SK-N-SH (cell line): ENCODE measurements around the gene SESTD1.

ENCODE experiments used
- CHD2 ChIP-seq: fragments of 150-350 bp; IDR thresholded peaks from 2 replicates; pipeline ENCODE4 v1.6.1; 2018; ENCODE audit warnings: low read length; ENCODE audit not compliant: partially characterized antibody
- EP300 ChIP-seq, 2 experiments: IDR thresholded peaks; 2 replicates each; pipeline versions ENCODE4 v1.4.0 to v1.6.1; 2012; ENCODE audit warnings: borderline replicate concordance in 1 of 2, low read depth in 1 of 2, low read length in 1 of 2
- POLR2AphosphoS5 ChIP-seq: IDR thresholded peaks from 2 replicates; pipeline ENCODE4 v1.6.1; 2012; ENCODE audit warnings: low read depth, low read length
- TAF1 ChIP-seq: IDR thresholded peaks from 2 replicates; pipeline ENCODE4 v1.6.1; 2012; ENCODE audit warnings: low read depth, mild to moderate bottlenecking, low read length, moderate library complexity, borderline replicate concordance
- TEAD4 ChIP-seq: IDR thresholded peaks from 2 replicates; pipeline ENCODE4 v1.4.0; 2012; ENCODE audit warnings: mild to moderate bottlenecking, borderline replicate concordance; ENCODE audit not compliant: insufficient read depth
- TF ChIP-seq, protein P1 (sequence below): fragments of 200-600 bp; sonication (generic); IDR thresholded peaks from 2 replicates; pipeline ENCODE4 v1.6.1; 2017; ENCODE audit warnings: antibody characterized with exemption, mild to moderate bottlenecking, moderate library complexity
- TF ChIP-seq, protein P2 (sequence below): IDR thresholded peaks from 2 replicates; pipeline ENCODE4; 2012
- TF ChIP-seq, protein P3 (sequence below): fragments of 150-350 bp; IDR thresholded peaks from 2 replicates; pipeline ENCODE4 v1.6.1; 2016; ENCODE audit warnings: mild to moderate bottlenecking, low read depth, low read length

GRCh38 chr2:179262077-179262660 is 2.5 kb downstream of the SESTD1 start:
- TF ChIP-seq, protein P1, sequence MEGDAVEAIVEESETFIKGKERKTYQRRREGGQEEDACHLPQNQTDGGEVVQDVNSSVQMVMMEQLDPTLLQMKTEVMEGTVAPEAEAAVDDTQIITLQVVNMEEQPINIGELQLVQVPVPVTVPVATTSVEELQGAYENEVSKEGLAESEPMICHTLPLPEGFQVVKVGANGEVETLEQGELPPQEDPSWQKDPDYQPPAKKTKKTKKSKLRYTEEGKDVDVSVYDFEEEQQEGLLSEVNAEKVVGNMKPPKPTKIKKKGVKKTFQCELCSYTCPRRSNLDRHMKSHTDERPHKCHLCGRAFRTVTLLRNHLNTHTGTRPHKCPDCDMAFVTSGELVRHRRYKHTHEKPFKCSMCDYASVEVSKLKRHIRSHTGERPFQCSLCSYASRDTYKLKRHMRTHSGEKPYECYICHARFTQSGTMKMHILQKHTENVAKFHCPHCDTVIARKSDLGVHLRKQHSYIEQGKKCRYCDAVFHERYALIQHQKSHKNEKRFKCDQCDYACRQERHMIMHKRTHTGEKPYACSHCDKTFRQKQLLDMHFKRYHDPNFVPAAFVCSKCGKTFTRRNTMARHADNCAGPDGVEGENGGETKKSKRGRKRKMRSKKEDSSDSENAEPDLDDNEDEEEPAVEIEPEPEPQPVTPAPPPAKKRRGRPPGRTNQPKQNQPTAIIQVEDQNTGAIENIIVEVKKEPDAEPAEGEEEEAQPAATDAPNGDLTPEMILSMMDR, result no peak
- no peak for TF ChIP-seq TAF1
- TF ChIP-seq CHD2, result no peak
- TF ChIP-seq POLR2AphosphoS5, result no peak
- TF ChIP-seq, protein P2, sequence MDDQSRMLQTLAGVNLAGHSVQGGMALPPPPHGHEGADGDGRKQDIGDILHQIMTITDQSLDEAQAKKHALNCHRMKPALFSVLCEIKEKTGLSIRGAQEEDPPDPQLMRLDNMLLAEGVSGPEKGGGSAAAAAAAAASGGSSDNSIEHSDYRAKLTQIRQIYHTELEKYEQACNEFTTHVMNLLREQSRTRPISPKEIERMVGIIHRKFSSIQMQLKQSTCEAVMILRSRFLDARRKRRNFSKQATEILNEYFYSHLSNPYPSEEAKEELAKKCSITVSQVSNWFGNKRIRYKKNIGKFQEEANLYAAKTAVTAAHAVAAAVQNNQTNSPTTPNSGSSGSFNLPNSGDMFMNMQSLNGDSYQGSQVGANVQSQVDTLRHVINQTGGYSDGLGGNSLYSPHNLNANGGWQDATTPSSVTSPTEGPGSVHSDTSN, result no peak
- TF ChIP-seq EP300 (IDR thresholded peaks at IDR 0.05; ENCODE audit: borderline replicate concordance in 1 of 2, low read depth in 1 of 2, low read length in 1 of 2), result no peak
- TF ChIP-seq, protein P3, sequence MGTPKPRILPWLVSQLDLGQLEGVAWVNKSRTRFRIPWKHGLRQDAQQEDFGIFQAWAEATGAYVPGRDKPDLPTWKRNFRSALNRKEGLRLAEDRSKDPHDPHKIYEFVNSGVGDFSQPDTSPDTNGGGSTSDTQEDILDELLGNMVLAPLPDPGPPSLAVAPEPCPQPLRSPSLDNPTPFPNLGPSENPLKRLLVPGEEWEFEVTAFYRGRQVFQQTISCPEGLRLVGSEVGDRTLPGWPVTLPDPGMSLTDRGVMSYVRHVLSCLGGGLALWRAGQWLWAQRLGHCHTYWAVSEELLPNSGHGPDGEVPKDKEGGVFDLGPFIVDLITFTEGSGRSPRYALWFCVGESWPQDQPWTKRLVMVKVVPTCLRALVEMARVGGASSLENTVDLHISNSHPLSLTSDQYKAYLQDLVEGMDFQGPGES, result no peak
- no peak for TF ChIP-seq TEAD4
